Measurements from ENCODE around the gene MAML2. TPM values are rescaled to one million over a fixed set of nuclear protein-coding genes. Genes with fewer than 3 reads are reported as not detected.

The MAML2 gene
- total RNA-seq, 1 donor from 2014 or later: 3.8 TPM

DNA sequence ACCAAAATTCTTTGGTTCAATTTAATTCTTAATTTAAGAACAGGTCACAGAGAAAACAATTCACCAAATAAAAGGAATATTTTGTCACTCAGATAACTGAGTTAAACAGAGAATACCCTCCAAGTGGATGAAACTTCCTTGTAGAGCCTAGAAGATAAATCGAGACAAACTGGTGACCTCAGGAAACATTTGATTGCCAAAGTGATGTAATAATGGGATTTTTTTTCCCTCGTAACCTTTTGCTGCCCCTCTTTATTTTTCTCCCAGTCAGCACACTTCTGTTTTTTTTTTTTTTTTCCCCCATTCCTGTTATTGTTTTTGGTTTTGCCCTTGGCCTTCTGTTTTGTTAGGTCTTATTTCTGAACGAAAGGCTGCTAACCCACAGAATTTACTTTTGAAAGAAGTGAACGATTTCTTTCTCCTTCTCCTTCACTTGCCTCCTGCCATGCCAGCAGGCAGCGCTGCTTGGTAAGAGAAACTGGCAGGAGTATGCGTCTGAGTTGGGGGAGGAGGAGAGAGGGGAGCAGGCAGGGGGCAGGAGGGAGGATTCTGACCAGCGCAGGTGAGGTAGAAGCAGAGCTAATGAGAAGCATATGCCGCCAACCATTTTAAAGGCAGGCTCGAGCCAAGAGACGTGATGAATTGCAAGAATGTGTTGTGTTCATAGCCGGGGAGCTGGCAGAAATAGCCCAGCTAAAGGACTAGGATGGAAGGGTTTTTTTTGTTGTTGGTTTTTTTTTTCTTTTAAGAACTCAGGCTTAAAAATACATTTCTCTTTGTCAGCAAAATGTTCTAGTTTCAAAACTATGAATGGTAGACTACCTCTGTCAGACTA is 297.2 kb downstream of the MAML2 start:
- Histone ChIP-seq H3F3A (ENCODE audit: low read depth) (no peaks in the 10 kb centered on the region), H3K9ac (no peak overlapping the region), H3K4me3 (no peak overlapping the region), H3K4me1 (peaks cover 11% of the 10 kb centered on the region), H3K4me2 (peak overlapping the region; percentile 53), H3K27me3 (no peaks in the 10 kb centered on the region), H2AFZ (replicated peaks) (no peak overlapping the region), H3K36me3 (no peaks in the 10 kb centered on the region), H3K9me3 (ENCODE audit: low read depth) (no peaks in the 10 kb centered on the region), H4K20me1 (ENCODE audit: low read depth) (no peaks in the 10 kb centered on the region), H3K27ac (no peak overlapping the region), H3K79me2 (ENCODE audit: low read depth) (no peaks in the 10 kb centered on the region)
- H3K27me3 Mint-ChIP-seq (ENCODE audit: insufficient read depth, low read depth): peaks cover 3% of the 10 kb centered on the region
- peaks cover 6% of the 10 kb centered on the region for H3K9me3 Mint-ChIP-seq
- TF ChIP-seq EZH2phosphoT487 (IDR thresholded peaks at IDR 0.05): no peak
- TF ChIP-seq, protein P1, sequence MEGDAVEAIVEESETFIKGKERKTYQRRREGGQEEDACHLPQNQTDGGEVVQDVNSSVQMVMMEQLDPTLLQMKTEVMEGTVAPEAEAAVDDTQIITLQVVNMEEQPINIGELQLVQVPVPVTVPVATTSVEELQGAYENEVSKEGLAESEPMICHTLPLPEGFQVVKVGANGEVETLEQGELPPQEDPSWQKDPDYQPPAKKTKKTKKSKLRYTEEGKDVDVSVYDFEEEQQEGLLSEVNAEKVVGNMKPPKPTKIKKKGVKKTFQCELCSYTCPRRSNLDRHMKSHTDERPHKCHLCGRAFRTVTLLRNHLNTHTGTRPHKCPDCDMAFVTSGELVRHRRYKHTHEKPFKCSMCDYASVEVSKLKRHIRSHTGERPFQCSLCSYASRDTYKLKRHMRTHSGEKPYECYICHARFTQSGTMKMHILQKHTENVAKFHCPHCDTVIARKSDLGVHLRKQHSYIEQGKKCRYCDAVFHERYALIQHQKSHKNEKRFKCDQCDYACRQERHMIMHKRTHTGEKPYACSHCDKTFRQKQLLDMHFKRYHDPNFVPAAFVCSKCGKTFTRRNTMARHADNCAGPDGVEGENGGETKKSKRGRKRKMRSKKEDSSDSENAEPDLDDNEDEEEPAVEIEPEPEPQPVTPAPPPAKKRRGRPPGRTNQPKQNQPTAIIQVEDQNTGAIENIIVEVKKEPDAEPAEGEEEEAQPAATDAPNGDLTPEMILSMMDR (IDR thresholded peaks at IDR 0.05): peak; percentile 48
- H3K36me3 Mint-ChIP-seq: peaks cover 11% of the 10 kb centered on the region
- H3K27ac Mint-ChIP-seq: peak overlapping the region; percentile 7
- peak; percentile 55 for DNase-seq (ENCODE audit: low spot score)
- peak overlapping the region; percentile 15 for H3K4me3 Mint-ChIP-seq
- H3K4me1 Mint-ChIP-seq: peaks cover 39% of the 10 kb centered on the region

DNA sequence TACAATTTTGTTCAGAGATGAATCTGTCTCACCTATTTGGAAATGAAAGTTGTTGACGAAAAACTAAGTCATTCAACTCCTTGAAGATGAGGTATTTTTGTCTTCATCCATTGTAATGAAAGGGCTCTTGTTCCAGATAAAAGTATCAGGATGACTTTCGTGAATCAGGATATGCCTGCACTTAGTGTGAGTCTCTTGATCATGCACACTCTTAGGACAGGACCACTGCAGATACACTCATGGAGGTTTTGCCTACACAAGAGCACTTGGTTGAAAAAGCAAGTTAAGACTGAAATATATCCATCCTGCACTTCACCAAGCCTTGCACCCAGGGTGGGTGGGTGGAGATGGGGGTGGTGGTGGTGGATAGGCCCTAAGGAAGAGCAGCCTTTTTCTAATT is 298.2 kb downstream of the MAML2 start:
- Histone ChIP-seq H3K27me3 (no peaks in the 10 kb centered on the region), H3K36me3 (no peaks in the 10 kb centered on the region), H3K4me3 (no peak overlapping the region), H3K9ac (no peak overlapping the region), H3K27ac (no peak overlapping the region), H3F3A (ENCODE audit: low read depth) (no peaks in the 10 kb centered on the region), H3K79me2 (ENCODE audit: low read depth) (no peaks in the 10 kb centered on the region), H4K20me1 (ENCODE audit: low read depth) (no peaks in the 10 kb centered on the region), H3K4me2 (no peak overlapping the region), H3K4me1 (peaks cover 11% of the 10 kb centered on the region), H3K9me3 (ENCODE audit: low read depth) (no peaks in the 10 kb centered on the region), H2AFZ (replicated peaks) (no peak overlapping the region)
- H3K9me3 Mint-ChIP-seq: peaks cover 6% of the 10 kb centered on the region
- TF ChIP-seq EZH2phosphoT487 (IDR thresholded peaks at IDR 0.05) (no peak), EZH2 (IDR thresholded peaks at IDR 0.05) (no peak)
- TF ChIP-seq, protein P1 (IDR thresholded peaks at IDR 0.05): no peak
- no peak overlapping the region for H3K4me3 Mint-ChIP-seq
- H3K36me3 Mint-ChIP-seq: peaks cover 12% of the 10 kb centered on the region
- H3K27ac Mint-ChIP-seq: no peak overlapping the region
- DNase-seq (ENCODE audit: low spot score): no peak
- H3K4me1 Mint-ChIP-seq: peaks cover 28% of the 10 kb centered on the region
- H3K27me3 Mint-ChIP-seq (ENCODE audit: insufficient read depth, low read depth): peaks cover 3% of the 10 kb centered on the region

DNA sequence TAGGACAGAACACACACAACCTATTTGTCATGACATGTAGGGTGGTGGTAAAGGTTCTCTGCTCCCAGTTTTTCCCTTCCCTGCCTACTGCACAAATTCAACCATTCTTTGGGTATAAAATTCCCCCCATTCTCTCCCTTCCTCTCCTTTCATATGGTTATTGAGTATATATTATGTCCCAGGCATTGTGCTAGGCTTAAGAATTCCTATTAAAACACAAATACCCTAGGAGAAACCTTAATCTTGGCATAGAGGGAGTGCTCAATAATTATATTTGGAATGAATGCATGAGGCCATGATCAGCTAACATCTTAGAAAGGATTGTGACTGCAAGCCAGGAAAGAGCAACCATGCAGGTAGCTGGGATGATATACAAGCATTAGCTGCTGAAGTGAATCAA is 298.7 kb downstream of the MAML2 start:
- Histone ChIP-seq H3K9ac (no peak overlapping the region), H3K9me3 (ENCODE audit: low read depth) (no peaks in the 10 kb centered on the region), H3K27ac (no peak overlapping the region), H3K79me2 (ENCODE audit: low read depth) (no peaks in the 10 kb centered on the region), H3K4me1 (peaks cover 11% of the 10 kb centered on the region), H3K4me3 (no peak overlapping the region), H3F3A (ENCODE audit: low read depth) (no peaks in the 10 kb centered on the region), H3K4me2 (no peak overlapping the region), H3K27me3 (no peaks in the 10 kb centered on the region), H4K20me1 (ENCODE audit: low read depth) (no peaks in the 10 kb centered on the region), H2AFZ (replicated peaks) (no peak overlapping the region), H3K36me3 (no peaks in the 10 kb centered on the region)
- Mint-ChIP-seq H3K27me3 (ENCODE audit: insufficient read depth, low read depth) (peaks cover 3% of the 10 kb centered on the region), H3K36me3 (peaks cover 12% of the 10 kb centered on the region), H3K9me3 (peaks cover 6% of the 10 kb centered on the region), H3K4me3 (no peak overlapping the region), H3K4me1 (peaks cover 27% of the 10 kb centered on the region), H3K27ac (no peak overlapping the region)
- no peak for DNase-seq (ENCODE audit: low spot score)
- TF ChIP-seq, protein P1 (IDR thresholded peaks at IDR 0.05): no peak
- TF ChIP-seq EZH2phosphoT487 (IDR thresholded peaks at IDR 0.05) (no peak), EZH2 (IDR thresholded peaks at IDR 0.05) (no peak)

Data from neural progenitor cell (in vitro differentiated cells).